AG04450 (cell line): ENCODE results near the gene CLEC7A. TPM values are rescaled to one million over a fixed set of nuclear protein-coding genes. Genes with fewer than 3 reads are reported as not detected.

ENCODE experiments used
- CTCF ChIA-PET: fragments of 300-600, 350-600 bp; formaldehyde crosslinking; extraction: SDS; loops from one replicate; lab custom pipeline; 2022; ENCODE audit warnings: antibody characterized with exemption, inconsistent platforms; lab: Charles Lee
- POLR2A ChIA-PET: fragments of 350-600 bp; formaldehyde crosslinking; extraction: SDS; loops from one replicate; lab custom pipeline; 2021; ENCODE audit warnings: antibody characterized with exemption, inconsistent platforms; lab: Yijun Ruan, JAX
- DNase-seq: peaks from one replicate; pipeline ENCODE4 v3.0.0-alpha.2; 2011; ENCODE audit warnings: low read depth, low spot score
- H3K27ac ChIP-seq: one replicate; pipeline ENCODE4 v1.5.1; 2012; ENCODE audit warnings: low read depth, low read length, control low read depth
- H3K27me3 ChIP-seq: one replicate; pipeline ENCODE4 v1.6.0; 2012; ENCODE audit warnings: low read length; ENCODE audit not compliant: control insufficient read depth, insufficient read depth
- H3K4me3 ChIP-seq: 2 replicates; pipeline ENCODE4 v1.5.1; 2011; ENCODE audit warnings: mild to moderate bottlenecking, low read depth, low read length, control low read depth
- H3K9me3 ChIP-seq: 2 replicates; pipeline ENCODE4 v1.5.1; 2012; ENCODE audit warnings: low read length; ENCODE audit not compliant: control insufficient read depth, insufficient read depth
- CTCF ChIP-seq: IDR thresholded peaks from 2 replicates; pipeline ENCODE4 v1.5.1; 2011; ENCODE audit warnings: low read depth, low read length, control low read depth, inconsistent platforms
- polyA plus RNA-seq: library from polyadenylated mRNA; depleted of rRNA; stranded (reverse); fragments of >200 nt; gene quantifications from 2 replicates; pipeline ENCODE4 v1.2.3, GENCODE V29; 2011

Gene CLEC7A
- polyA plus RNA-seq, 1 experiment: not detected

- ChIA-PET POLR2A (no interaction called here), CTCF (interaction anchor here (0.5 to 0.7 kb wide), 4 partner anchors 36 to 1675 kb away, joined by 3 read pairs; no protein-coding TSS in a partner anchor)
- no peak overlapping the region for H3K4me3 ChIP-seq
- H3K27me3 ChIP-seq: no peaks in the 10 kb centered on the region
- TF ChIP-seq CTCF: no peak
- no peaks in the 10 kb centered on the region for H3K9me3 ChIP-seq
- DNase-seq: no peak
- H3K27ac ChIP-seq: no peak overlapping the region
Measured at GRCh38 chr12:10158406-10158805, 28.4 kb upstream of the CLEC7A start.

- POLR2A ChIA-PET: interaction anchor here (0.7 kb wide), 1 partner anchor 63 kb away, joined by 3 read pairs; no protein-coding TSS in a partner anchor
- no peak for TF ChIP-seq CTCF
- CTCF ChIA-PET: interaction anchor here (0.6 to 2.6 kb wide), 2 partner anchors 34 to 80 kb away, joined by 5 to 8 read pairs; no protein-coding TSS in a partner anchor
Measured at GRCh38 chr12:10155966-10156365, 26.0 kb upstream of the CLEC7A start.

GRCh38 chr12:10154145-10154496 lies 24.1 kb upstream of the CLEC7A start:
- Histone ChIP-seq H3K4me3 (no peak overlapping the region), H3K9me3 (no peaks in the 10 kb centered on the region), H3K27ac (peak overlapping the region; percentile 70), H3K27me3 (no peaks in the 10 kb centered on the region)
- ChIA-PET CTCF (interaction anchor here (0.8 to 5.0 kb wide), 9 partner anchors 12 to 82 kb away, joined by 3 to 70 read pairs (median 5); no protein-coding TSS in a partner anchor), POLR2A (interaction anchor here (0.8 kb wide), 2 partner anchors 16 to 58 kb away, joined by 3 to 4 read pairs; partner anchors contain the start of gene GABARAPL1)
- DNase-seq: no peak
- TF ChIP-seq CTCF: no peak

More at GRCh38 chr12:10155966-10156365, 26.0 kb upstream of the CLEC7A start:
- Histone ChIP-seq H3K9me3 (no peaks in the 10 kb centered on the region), H3K4me3 (no peak overlapping the region), H3K27ac (no peak overlapping the region), H3K27me3 (no peaks in the 10 kb centered on the region)
- DNase-seq: no peak

- TF ChIP-seq CTCF: peak; percentile 78
- Histone ChIP-seq H3K4me3 (peak overlapping the region; percentile 50), H3K27me3 (no peaks in the 10 kb centered on the region), H3K9me3 (no peaks in the 10 kb centered on the region), H3K27ac (peak overlapping the region; percentile 70)
- CTCF ChIA-PET: interaction anchor here (0.6 to 5.0 kb wide), 49 partner anchors 10 to 1695 kb away, joined by 3 to 70 read pairs (median 5); partner anchors contain the start of genes CLEC12B, CLEC7A, GABARAPL1 and OLR1
- POLR2A ChIA-PET: interaction anchor here (0.6 to 1.8 kb wide), 9 partner anchors 10 to 144 kb away, joined by 3 to 21 read pairs (median 3); partner anchors contain the start of gene GABARAPL1
- DNase-seq: no peak
Measured at GRCh38 chr12:10153271-10154144, 23.5 kb upstream of the CLEC7A start.
